ENCODE measurements around the gene DUSP22. TPM values are rescaled to one million over a fixed set of nuclear protein-coding genes. Genes with fewer than 3 reads are reported as not detected.

Gene DUSP22
- total RNA-seq, 2 experiments from 2014 or later = 26.9 to 27.5 TPM

GRCh38 chr6:329888-330691 lies 37.8 kb downstream of the DUSP22 start:
- POLR2A ChIA-PET = no interaction called here
- CTCF ChIA-PET = interaction anchor here (0.9 kb wide), 1 partner anchor 11 kb away, joined by 4 read pairs; no protein-coding TSS in a partner anchor

GRCh38 chr6:330948-331347 lies 38.7 kb downstream of the DUSP22 start:
- CTCF ChIA-PET = interaction anchor here (0.9 kb wide), 1 partner anchor 10 kb away, joined by 4 read pairs; no protein-coding TSS in a partner anchor
- POLR2A ChIA-PET = no interaction called here

GRCh38 chr6:331622-332521 lies 39.6 kb downstream of the DUSP22 start:
- CTCF ChIA-PET = interaction anchor here (1.4 to 1.5 kb wide), 2 partner anchors 13 to 19 kb away, joined by 3 to 6 read pairs; no protein-coding TSS in a partner anchor
- POLR2A ChIA-PET = no interaction called here

GRCh38 chr6:332671-333070 lies 40.4 kb downstream of the DUSP22 start:
- POLR2A ChIA-PET = no interaction called here
- CTCF ChIA-PET = interaction anchor here (1.4 to 1.5 kb wide), 2 partner anchors 14 to 20 kb away, joined by 3 to 6 read pairs; no protein-coding TSS in a partner anchor

GRCh38 chr6:333379-334002 lies 41.2 kb downstream of the DUSP22 start:
- CTCF ChIA-PET = interaction anchor here (1.4 to 1.5 kb wide), 3 partner anchors 10 to 21 kb away, joined by 3 to 6 read pairs (median 3); no protein-coding TSS in a partner anchor
- POLR2A ChIA-PET = no interaction called here

- ChIA-PET POLR2A (no interaction called here), CTCF (no interaction called here)
Observed at GRCh38 chr6:334536-335510, 42.5 kb downstream of the DUSP22 start.

- ChIA-PET CTCF (no interaction called here), POLR2A (no interaction called here)
Observed at GRCh38 chr6:335572-335971, 43.3 kb downstream of the DUSP22 start.

GRCh38 chr6:336159-337114 lies 44.1 kb downstream of the DUSP22 start:
- ChIA-PET CTCF (no interaction called here), POLR2A (no interaction called here)

- ChIA-PET POLR2A (no interaction called here), CTCF (interaction anchor here (1.6 kb wide), 1 partner anchor 44 kb away, joined by 4 read pairs; no protein-coding TSS in a partner anchor)
Observed at GRCh38 chr6:337805-338368, 45.6 kb downstream of the DUSP22 start.

- ChIA-PET CTCF (interaction anchor here (1.6 kb wide), 1 partner anchor 45 kb away, joined by 4 read pairs; no protein-coding TSS in a partner anchor), POLR2A (no interaction called here)
Observed at GRCh38 chr6:338815-339262, 46.6 kb downstream of the DUSP22 start.

GRCh38 chr6:339480-339879 lies 47.2 kb downstream of the DUSP22 start:
- ChIA-PET POLR2A (interaction anchor here (0.7 kb wide), 1 partner anchor 58 kb away, joined by 3 read pairs; no protein-coding TSS in a partner anchor), CTCF (interaction anchor here (1.6 kb wide), 1 partner anchor 46 kb away, joined by 4 read pairs; no protein-coding TSS in a partner anchor)

- POLR2A ChIA-PET = interaction anchor here (1.1 kb wide), 1 partner anchor 51 kb away, joined by 5 read pairs; the partner anchor contains the start of gene IRF4
- CTCF ChIA-PET = interaction anchor here (1.2 to 1.3 kb wide), 2 partner anchors 10 to 49 kb away, joined by 4 read pairs; no protein-coding TSS in a partner anchor
Observed at GRCh38 chr6:340186-340955, 48.1 kb downstream of the DUSP22 start.

GRCh38 chr6:340991-341827 lies 48.9 kb downstream of the DUSP22 start:
- POLR2A ChIA-PET = interaction anchor here (0.6 to 1.1 kb wide), 3 partner anchors 49 to 51 kb away, joined by 3 to 5 read pairs (median 3); partner anchors contain the start of gene IRF4

GRCh38 chr6:341914-342831 lies 49.9 kb downstream of the DUSP22 start:
- ChIA-PET CTCF (interaction anchor here (0.5 to 1.2 kb wide), 2 partner anchors 47 to 491 kb away, joined by 3 to 4 read pairs; no protein-coding TSS in a partner anchor), POLR2A (interaction anchor here (0.6 to 1.1 kb wide), 3 partner anchors 41 to 50 kb away, joined by 3 read pairs; partner anchors contain the start of gene IRF4)

More at GRCh38 chr6:340991-341827, 48.9 kb downstream of the DUSP22 start:
- CTCF ChIA-PET = interaction anchor here (1.2 to 1.3 kb wide), 2 partner anchors 11 to 48 kb away, joined by 4 read pairs; no protein-coding TSS in a partner anchor
